Sigmoid colon (tissue), 7 donors: ENCODE measurements around the gene ACP2. TPM values are rescaled to one million over a fixed set of nuclear protein-coding genes. Genes with fewer than 3 reads are reported as not detected.

Experiments
- DNase-seq: peaks from one replicate; pipeline ENCODE4 v3.0.0-alpha.2; 2019
- H3K27ac ChIP-seq, 4 donors: fragments of 200-600 bp; sonication (generic); one replicate each; pipeline ENCODE4 v1.5.1; 2016 to 2019; ENCODE audit warnings: mild to moderate bottlenecking in 1 of 4
- H3K27me3 ChIP-seq, 3 donors: fragments of 200-600 bp; sonication (generic); one replicate each; pipeline ENCODE4 v1.5.1; 2019; ENCODE audit warnings: mild to moderate bottlenecking in 1 of 3
- H3K36me3 ChIP-seq, 4 donors: fragments of 200-600 bp; sonication (generic); one replicate each; pipeline ENCODE4 v1.5.1; 2016 to 2019
- H3K4me1 ChIP-seq, 4 donors: fragments of 200-600 bp; sonication (generic); one replicate each; pipeline ENCODE4 v1.5.1; 2017 to 2019
- H3K4me3 ChIP-seq, 4 donors: fragments of 200-600 bp; sonication (generic); one replicate each; pipeline ENCODE4 v1.5.1; 2017 to 2019; ENCODE audit warnings: mild to moderate bottlenecking in 2 of 4, moderate library complexity in 1 of 4
- H3K9me3 ChIP-seq, 4 donors: fragments of 200-600 bp in 3 of 4; sonication (generic) in 3 of 4; one replicate each; pipeline versions ENCODE4 v1.5.1 to v1.6.1; 2013 to 2019
- CTCF ChIP-seq, 4 experiments: fragments of 450-650 bp in 3 of 4; fragments of 200-600 bp in 1 of 4; IDR thresholded peaks; one replicate each; pipeline ENCODE4 v1.5.1; 2016 to 2019; ENCODE audit warnings: antibody characterized with exemption in 4 of 4, mild to moderate bottlenecking in 3 of 4, moderate library complexity in 2 of 4
- EP300 ChIP-seq, 4 donors: sonication (generic); formaldehyde crosslinking; IDR thresholded peaks; one replicate each; pipeline ENCODE4 v1.6.1; 2017; ENCODE audit warnings: antibody characterized with exemption in 4 of 4
- POLR2A ChIP-seq, 2 donors: fragments of 450-650 bp; IDR thresholded peaks; one replicate each; pipeline ENCODE4 v1.6.1; 2016; ENCODE audit warnings: antibody characterized with exemption in 2 of 2, mild to moderate bottlenecking in 2 of 2, moderate library complexity in 2 of 2
- POLR2AphosphoS5 ChIP-seq, 4 donors: sonication (generic); formaldehyde crosslinking; IDR thresholded peaks; one replicate each; pipeline ENCODE4 v1.6.1; 2017; ENCODE audit warnings: antibody characterized with exemption in 4 of 4
- WGBS, 2 donors: extraction: QIAGEN DNeasy Blood & Tissue Kit; methylation state at CpG; one replicate each; pipeline ENCODE4 v1.1.7; 2013; 5-methylcytosine and 5-hydroxymethylcytosine counted together
- intact Hi-C: fragments of 100-400 bp; cut with DNase I; formaldehyde crosslinking; loops from one replicate; pipeline ENCODE4 v1.15.1; 2023
- polyA plus RNA-seq, 3 donors: library from polyadenylated mRNA; stranded (reverse); fragments of 200-250 nt; gene quantifications; one replicate each; pipeline ENCODE4 v1.2.3, GENCODE V29; 2013
- total RNA-seq, 4 donors: library from RNA; depleted of rRNA; stranded (reverse); fragments of >200 nt; gene quantifications; one replicate each; pipeline ENCODE4 v1.1.0, GENCODE V29; 2016
- donor health status: healthy with polysubstance abuse.
- donor health status: Bipolar disorder and iron deficiency.
- donor health status: healthy.

The ACP2 gene
- total and polyA plus RNA-seq, 7 donors = 15.6 to 54.0 (median 31.0) TPM

DNA sequence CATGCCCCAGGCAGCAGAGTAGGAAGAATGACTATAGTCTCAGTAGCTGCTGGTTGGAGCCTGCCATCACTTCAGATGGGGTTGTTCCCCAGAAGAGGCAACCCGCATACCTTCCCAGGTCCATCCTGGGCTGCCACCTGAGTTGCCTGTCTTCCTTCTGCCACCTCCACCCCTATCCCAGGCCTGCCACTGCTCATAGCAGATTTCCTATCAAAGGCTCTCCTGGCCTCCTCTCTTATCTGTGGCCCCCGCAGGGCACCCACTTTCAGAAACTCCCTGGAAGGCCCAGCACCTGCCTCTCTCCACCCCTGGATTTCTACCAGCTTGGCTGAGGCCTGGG is 8.5 kb upstream of the ACP2 start:
- TF ChIP-seq EP300 (IDR thresholded peaks at IDR 0.05) (no peak), POLR2AphosphoS5 (IDR thresholded peaks at IDR 0.05) (no peak), CTCF (IDR thresholded peaks at IDR 0.05) (no peak), POLR2A (IDR thresholded peaks at IDR 0.05) (no peak)
- intact Hi-C loops = loop anchor here (5.0 kb wide), 1 partner anchor 95 kb away; the partner anchor contains the start of gene MYBPC3
- no peaks in the 10 kb centered on the region for H3K27me3 ChIP-seq
- H3K36me3 ChIP-seq = no peaks in the 10 kb centered on the region
- 41 to 61% methylated on average over 2 of the region's 2 CpGs for WGBS, 2 donors
- H3K27ac ChIP-seq = peak overlapping the region; percentile 69 to 79 (median 77)
- no peaks in the 10 kb centered on the region for H3K9me3 ChIP-seq
- H3K4me1 ChIP-seq = peaks cover 0 to 64% (median 46%) of the 10 kb centered on the region in 4 donors
- no peak for DNase-seq
- H3K4me3 ChIP-seq = peak overlapping the region in 3 of 4 donors; percentile 35 to 43 (median 41)

- Histone ChIP-seq H3K4me3 (no peak overlapping the region), H3K9me3 (no peaks in the 10 kb centered on the region), H3K27me3 (no peaks in the 10 kb centered on the region), H3K36me3 (no peaks in the 10 kb centered on the region), H3K4me1 (peaks cover 0 to 64% (median 46%) of the 10 kb centered on the region in 4 donors), H3K27ac (peak overlapping the region in 3 of 4 donors; percentile 1 to 78 (median 76))
- intact Hi-C loops = loop anchor here (5.0 kb wide), 1 partner anchor 96 kb away; the partner anchor contains the start of gene MYBPC3
- 90 to 94% methylated on average over 6 of the region's 6 CpGs for WGBS, 2 donors
- no peak for TF ChIP-seq CTCF (IDR thresholded peaks at IDR 0.05)
- no peak for DNase-seq
Observed at GRCh38 chr11:47256374-47256773, 7.8 kb upstream of the ACP2 start.

DNA sequence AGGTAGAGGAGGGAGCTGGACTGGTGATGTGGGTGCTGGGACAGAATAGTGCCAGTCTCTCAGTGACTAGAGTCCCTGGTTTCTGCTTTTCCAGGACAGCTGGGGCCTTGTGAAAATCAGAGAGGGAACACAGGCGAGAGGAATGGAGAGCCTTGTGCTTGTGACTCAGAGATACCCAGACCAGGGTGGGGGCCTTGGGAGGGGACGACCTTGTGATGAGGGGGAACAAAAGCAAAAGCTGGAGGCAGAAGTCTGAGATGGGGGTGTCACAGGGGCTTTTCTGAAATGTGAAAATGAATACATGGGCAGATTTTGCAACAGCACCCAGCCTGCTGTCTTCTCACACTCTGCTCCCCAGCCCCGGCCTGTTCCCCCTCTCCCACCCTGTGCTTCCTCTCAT is 5.8 kb upstream of the ACP2 start:
- 65 to 76% methylated on average over 3 of the region's 3 CpGs for WGBS, 2 donors
- no peaks in the 10 kb centered on the region for H3K36me3 ChIP-seq
- intact Hi-C loops = no loop called here
- TF ChIP-seq EP300 (IDR thresholded peaks at IDR 0.05) (no peak), POLR2AphosphoS5 (IDR thresholded peaks at IDR 0.05) (no peak), POLR2A (IDR thresholded peaks at IDR 0.05) (no peak), CTCF (IDR thresholded peaks at IDR 0.05) (no peak)
- no peaks in the 10 kb centered on the region for H3K9me3 ChIP-seq
- DNase-seq = peak; percentile 85
- peak overlapping the region; percentile 58 to 78 (median 73) for H3K27ac ChIP-seq
- H3K4me3 ChIP-seq = no peak overlapping the region
- H3K27me3 ChIP-seq = no peaks in the 10 kb centered on the region
- peaks cover 0 to 58% (median 45%) of the 10 kb centered on the region in 4 donors for H3K4me1 ChIP-seq

GRCh38 chr11:47253660-47254059 is 5.0 kb upstream of the ACP2 start:
- WGBS, 2 donors = 20 to 74% methylated on average over 2 of the region's 2 CpGs
- no peaks in the 10 kb centered on the region for H3K27me3 ChIP-seq
- no peak for DNase-seq

More at GRCh38 chr11:47253660-47254059, 5.0 kb upstream of the ACP2 start:
- no peaks in the 10 kb centered on the region for H3K9me3 ChIP-seq
- H3K27ac ChIP-seq = peak overlapping the region; percentile 58 to 78 (median 73)
- peaks cover 0 to 53% (median 41%) of the 10 kb centered on the region in 4 donors for H3K4me1 ChIP-seq
- H3K4me3 ChIP-seq = no peak overlapping the region
- intact Hi-C loops = no loop called here
- H3K36me3 ChIP-seq = no peaks in the 10 kb centered on the region
- TF ChIP-seq POLR2AphosphoS5 (IDR thresholded peaks at IDR 0.05) (no peak), CTCF (IDR thresholded peaks at IDR 0.05) (no peak), EP300 (IDR thresholded peaks at IDR 0.05) (no peak), POLR2A (IDR thresholded peaks at IDR 0.05) (no peak)
